GM10266 (cell line): ENCODE data around the gene PRR30.
"Not testable (repeated sequence)": the region's sequence is repeated elsewhere in the genome, so short reads cannot be mapped to it uniquely, and the experiment has no call there.

ENCODE experiments used
- DNase-seq: peaks from one replicate; pipeline ENCODE4 v3.0.0; 2012; ENCODE audit errors: extremely low spot score
- TF ChIP-seq, protein P1 (sequence below): IDR thresholded peaks from 2 replicates; pipeline ENCODE4 v1.5.1; 2012; ENCODE audit warnings: mild to moderate bottlenecking, low read depth; ENCODE audit not compliant: control insufficient read depth, insufficient read depth; ENCODE audit errors: missing control alignments

The PRR30 gene

DNA sequence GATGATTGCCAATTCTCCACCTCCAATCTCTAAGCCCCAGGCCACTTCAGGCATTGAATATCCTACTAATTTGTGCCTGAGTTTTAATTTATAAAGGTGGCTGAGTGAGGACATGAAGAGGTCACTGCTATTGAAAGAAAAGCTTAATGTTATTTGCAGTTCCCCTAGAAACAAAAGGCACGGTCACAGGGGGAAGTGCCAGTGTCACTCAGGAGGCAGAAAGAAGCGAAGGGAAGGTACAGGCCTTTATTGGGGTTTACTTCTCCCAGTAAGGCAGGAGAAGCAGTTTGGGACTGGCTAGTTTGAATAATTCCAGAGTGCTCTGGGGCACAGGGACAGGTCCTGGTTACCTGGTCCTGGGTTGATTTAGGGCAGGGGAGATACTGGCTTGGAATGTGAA lies 17.3 kb downstream of the PRR30 start:
- no peak for DNase-seq
- TF ChIP-seq, protein P1, sequence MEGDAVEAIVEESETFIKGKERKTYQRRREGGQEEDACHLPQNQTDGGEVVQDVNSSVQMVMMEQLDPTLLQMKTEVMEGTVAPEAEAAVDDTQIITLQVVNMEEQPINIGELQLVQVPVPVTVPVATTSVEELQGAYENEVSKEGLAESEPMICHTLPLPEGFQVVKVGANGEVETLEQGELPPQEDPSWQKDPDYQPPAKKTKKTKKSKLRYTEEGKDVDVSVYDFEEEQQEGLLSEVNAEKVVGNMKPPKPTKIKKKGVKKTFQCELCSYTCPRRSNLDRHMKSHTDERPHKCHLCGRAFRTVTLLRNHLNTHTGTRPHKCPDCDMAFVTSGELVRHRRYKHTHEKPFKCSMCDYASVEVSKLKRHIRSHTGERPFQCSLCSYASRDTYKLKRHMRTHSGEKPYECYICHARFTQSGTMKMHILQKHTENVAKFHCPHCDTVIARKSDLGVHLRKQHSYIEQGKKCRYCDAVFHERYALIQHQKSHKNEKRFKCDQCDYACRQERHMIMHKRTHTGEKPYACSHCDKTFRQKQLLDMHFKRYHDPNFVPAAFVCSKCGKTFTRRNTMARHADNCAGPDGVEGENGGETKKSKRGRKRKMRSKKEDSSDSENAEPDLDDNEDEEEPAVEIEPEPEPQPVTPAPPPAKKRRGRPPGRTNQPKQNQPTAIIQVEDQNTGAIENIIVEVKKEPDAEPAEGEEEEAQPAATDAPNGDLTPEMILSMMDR: no peak

DNA sequence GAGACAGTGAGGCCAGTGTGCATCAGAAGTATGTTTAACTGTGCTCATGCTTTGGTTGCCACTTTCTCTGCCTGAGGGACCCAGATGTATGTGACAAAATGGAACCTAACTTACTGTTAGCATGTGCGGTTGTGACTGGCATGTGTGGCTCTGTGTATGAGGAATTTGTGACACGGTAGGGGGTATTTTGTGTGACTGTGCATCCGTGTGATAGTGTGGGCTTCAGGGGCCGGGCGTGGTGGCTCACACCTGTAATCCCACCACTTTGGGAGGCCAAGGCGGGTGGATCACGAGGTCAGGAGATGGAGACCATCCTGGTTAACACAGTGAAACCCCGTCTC lies 19.9 kb downstream of the PRR30 start:
- DNase-seq: not testable (repeated sequence)

DNA sequence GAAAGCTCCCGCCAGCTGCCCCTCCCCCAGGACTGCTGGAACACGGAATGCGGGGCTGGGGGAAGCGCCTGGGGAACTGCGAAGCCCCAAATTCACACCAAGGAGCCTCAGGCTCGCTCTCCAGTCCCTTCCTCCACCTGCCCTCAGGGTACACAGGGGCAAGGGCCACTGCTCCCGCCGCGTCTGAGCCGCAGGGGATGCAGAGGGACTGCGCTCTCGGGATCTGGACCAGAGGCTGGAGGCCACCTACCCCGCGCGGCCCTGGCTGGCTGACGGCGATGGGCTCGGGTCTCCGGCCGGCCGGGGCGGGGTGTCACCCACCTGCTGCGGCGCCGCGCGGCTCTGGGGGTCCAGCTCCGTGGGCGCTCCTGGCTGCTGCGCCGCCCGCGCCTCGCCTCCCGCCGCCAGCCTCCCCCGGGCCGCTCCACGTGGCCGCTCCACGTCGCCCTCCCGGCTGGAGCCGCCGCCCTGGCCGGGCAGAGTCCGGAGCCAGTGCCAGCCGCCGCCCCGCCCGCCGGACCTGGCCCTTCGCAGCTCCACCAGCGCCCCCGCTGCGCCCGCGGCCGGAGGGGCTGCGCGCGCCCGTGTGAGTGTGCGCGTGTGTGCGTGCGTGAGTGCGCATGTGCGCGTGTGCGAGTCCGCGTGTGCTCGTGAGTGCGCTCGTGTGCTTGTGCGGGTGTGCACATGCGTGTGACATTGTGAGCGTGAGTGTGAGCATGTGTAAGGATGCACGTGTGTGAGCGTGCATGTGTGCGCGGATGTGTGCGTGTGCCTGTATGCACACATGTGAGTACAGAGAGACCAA lies 20.5 kb downstream of the PRR30 start, which contains the start of gene CGREF1:
CGREF1 (minus strand) TSS at position 604 of the 805 bp plus-strand sequence. CDS start 14,762 bp downstream, outside the sequence.
- DNase-seq: no peak
- TF ChIP-seq, protein P1: no peak

DNA sequence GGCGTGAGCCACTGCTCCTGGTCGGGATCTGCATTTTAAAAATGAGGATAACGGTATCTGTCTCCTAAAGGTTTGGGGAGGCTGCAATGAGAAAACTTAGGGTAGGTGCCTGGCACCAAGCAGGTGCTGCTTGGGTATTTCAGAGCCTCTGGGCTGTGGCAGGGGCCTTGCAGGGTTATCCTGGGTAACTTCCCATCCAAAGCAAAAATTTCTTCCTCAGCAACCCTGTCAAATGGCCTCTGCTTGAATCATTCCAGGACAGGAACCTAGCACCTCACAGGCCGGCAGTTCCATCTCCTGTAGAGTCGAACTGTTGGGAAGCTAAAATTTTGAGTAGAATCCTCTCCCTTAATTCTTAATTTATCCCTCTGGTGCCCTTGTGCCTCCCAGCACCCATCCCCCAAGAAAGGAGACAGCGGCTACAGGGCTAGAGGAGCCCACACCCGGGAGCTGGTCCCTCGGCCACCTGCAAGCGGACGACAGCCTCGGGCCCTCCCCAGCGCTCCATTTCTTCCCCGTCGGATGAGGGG lies 21.1 kb downstream of the PRR30 start:
- TF ChIP-seq, protein P1: no peak

DNA sequence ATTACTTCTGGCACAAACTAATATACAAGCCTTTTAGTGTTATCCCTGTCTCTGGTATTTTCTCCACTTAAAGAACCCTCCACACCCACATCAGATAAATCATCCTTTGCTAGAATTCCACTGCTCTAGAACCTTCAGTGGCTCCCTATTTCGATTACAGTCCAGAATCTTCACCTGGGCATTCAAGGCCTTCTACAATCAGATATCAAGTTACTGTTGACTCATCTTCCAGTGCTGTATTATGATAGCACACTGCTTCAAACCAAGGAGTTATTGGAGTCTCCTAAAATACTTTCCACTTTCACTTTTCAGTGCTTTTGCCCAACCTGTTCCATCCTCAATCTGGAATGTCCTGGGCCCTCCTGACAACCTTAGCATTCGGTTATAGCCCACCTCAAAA lies 23.7 kb downstream of the PRR30 start:
- TF ChIP-seq, protein P1: no peak

More for the DNA sequence above, 21.1 kb downstream of the PRR30 start:
- DNase-seq: no peak

DNA sequence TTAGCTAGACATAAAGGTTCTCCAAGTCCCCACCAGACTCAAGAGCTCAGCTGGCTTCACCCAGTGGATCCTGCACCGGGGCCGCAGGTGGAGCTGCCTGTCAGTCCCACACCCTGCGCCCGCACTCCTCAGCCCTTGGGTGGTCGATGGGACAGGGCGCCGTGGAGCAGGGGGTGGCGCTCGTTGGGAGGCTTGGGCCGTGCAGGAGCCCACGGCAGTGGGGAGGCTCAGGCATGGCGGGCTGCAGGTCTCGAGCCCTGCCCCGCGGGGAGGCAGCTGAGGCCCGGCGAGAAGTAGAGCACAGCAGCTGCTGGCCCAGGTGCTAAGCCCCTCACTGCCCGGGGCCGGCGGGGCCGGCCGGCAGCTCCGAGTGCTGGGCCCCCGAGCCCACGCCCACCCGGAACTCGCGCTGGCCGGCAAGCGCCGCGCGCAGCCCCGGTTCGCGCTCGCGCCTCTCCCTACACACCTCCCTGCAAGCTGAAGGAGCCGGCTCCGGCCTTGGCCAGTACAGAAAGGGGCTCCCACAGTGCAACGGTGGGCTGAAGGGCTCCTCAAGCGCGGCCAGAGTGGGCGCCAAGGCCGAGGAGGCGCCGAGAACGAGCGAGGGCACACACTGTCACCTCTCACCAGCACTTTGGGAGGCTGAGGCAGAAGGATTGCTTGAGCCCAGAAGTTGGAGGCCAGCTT lies 27.7 kb downstream of the PRR30 start:
- not testable (repeated sequence) for DNase-seq

More for the DNA sequence above, 23.7 kb downstream of the PRR30 start:
- no peak for DNase-seq

DNA sequence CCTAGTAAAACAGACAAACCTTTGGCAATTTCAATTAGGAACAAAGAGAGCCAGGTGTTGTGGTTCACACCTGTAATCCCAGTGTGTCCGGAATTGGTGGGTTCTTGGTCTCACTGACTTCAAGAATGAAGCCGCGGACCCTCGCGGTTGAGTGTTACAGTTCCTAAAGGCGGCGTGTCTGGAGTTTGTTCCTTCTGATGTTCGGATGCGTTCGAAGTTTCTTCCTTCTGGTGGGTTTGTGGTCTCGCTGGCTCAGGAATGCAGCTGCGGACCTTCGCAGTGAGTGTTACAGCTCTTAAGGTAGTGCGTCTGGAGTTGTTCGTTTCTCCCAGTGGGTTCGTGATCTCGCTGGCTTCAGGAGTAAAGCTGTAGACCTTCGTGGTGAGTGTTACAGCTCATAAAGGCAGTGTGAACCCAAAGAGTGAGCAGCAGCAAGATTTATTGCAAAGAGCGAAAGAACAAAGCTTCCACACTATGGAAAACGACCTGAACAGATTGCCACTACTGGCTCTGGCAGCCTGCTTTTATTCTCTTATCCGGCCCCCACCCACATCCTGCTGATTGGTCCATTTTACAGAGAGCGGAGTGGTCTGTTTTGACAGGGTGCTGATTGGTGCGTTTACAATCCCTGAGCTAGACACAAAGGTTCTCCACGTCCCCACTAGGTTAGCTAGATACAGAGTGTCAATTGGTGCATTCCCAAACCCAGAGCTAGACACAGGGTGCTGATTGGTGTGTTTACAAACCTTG lies 28.4 kb downstream of the PRR30 start:
- not testable (repeated sequence) for DNase-seq

DNA sequence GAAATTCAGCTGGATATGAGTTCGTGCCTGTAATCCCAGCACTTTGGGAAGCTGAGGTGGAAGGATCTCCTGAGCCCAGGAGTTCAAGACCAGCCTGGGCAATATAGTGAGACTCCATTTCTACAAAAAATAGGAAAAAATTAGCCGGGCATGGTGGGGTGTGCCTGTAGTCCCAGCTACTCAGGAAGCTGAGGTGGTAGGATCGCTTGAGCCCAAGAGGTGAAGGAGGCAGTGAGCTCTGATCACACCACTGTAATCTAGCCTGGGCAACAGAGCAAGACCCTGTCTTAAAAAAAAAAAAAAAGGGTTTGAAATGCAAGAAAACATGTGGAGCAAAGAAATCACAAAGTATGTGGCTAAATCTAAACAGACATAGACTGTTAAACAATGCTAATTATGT lies 30.1 kb downstream of the PRR30 start:
- TF ChIP-seq, protein P1: no peak
- no peak for DNase-seq
